Fibroblast of gingiva (primary cell): ENCODE results near the gene RPGR.

Experiments
- DNase-seq: peaks from one replicate; pipeline ENCODE4 v3.0.0-alpha.2; 2011; ENCODE audit warnings: low read depth

RPGR gene

GRCh38 chrX:38327775-38328081 lies 419 bp upstream of the RPGR start:
- no peak for DNase-seq

- DNase-seq = no peak
Observed at GRCh38 chrX:38326086-38326485, 1.2 kb downstream of the RPGR start.

GRCh38 chrX:38320819-38321218 lies 6.5 kb downstream of the RPGR start:
- DNase-seq = no peak

GRCh38 chrX:38318606-38319005 lies 8.7 kb downstream of the RPGR start:
- DNase-seq = no peak

DNA sequence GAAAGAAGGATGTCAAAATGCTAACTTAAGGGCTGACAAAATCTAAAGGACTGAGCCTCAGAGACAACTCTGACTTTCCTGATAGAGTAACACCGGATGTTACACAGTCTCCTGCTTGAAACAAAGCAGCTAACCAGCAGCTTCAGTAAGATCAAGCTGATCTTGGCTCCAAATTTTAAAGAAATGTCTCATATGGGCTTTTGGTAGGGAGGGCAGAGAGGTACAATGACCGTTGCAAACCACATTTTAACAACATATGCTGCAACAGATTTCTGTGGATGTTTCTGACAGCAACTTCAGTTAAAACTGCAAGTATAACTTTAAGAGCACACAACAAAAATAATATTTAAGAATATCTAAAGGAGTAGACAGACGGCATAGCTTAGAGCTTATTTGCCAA lies 9.1 kb downstream of the RPGR start:
- no peak for DNase-seq

DNA sequence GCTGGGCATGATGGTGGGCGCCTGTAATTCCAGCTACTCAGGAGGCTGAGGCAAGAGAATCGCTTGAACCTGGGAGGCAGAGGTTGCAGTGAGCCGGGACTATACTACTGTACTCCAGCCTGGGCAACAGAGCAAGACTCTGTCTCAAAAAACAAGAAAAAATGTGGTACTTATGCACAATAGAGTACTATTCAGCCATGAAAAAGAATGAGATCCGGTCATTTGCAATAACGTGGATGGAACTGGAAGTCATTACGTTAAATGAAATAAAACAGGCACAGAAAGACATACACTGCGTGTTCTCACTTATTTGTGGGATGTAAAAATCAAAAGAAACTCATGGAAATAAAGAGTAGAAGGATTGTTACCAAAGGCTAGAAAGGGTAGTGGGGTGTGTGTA lies 12.1 kb downstream of the RPGR start:
- DNase-seq = no peak

DNA sequence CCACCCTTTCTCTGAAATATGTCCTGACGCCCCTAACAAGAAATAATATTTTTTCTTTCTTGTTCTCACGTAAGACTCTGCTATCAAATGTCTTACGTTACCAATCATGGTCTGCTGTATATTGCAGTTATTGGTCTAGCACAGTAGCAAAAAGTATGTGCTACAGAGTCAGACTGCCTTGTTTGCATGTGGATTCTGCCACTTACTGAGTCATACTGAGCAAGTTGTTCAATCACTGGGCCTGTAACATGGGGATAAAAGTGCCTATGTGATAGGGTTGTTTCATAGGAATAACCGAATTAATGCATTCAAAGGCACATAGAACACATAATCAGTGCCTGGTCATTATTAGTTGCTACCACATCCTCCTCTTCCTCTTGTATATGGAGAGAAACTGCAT lies 14.1 kb downstream of the RPGR start:
- DNase-seq = no peak

DNA sequence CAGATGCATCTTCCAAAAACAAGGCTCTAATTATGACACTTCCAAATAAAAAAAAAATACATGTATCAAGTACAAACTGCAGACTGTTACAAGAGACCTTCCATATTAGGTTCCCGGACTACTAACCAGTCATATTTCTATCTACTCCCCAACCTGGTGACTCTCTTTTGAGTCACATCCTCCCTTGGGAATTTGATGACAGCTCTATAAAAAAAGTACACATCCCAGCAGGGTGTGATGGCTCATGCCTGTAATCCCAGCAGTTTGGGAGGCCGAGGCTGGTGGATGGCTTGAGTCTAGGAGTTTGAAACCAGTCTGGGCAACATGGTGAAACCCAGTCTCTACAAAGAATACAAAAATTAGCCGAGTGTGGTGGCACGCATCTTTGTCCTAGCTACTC lies 14.9 kb downstream of the RPGR start:
- DNase-seq = peak; percentile 37

DNA sequence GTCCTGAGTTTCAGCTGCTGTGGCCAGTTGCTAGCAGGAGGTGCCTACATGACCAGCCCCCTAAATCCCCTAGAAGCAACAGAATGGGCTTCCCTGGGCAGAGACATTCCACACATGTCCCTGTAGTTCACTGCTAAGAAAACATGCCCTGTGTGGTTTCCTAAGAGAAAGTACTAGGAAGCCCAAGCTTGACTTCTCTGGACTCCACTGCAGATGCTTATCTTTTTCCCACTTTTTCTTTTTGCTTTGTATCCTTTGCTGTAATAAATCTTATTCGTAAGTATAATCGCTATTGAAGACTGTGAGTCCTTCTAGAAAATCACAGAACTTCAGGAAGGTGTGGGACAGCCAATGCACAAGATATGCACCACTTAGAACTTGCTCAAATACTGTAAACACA lies 15.6 kb downstream of the RPGR start:
- DNase-seq = no peak

GRCh38 chrX:38305971-38306370 lies 21.3 kb downstream of the RPGR start:
- DNase-seq = peak; percentile 25

DNA sequence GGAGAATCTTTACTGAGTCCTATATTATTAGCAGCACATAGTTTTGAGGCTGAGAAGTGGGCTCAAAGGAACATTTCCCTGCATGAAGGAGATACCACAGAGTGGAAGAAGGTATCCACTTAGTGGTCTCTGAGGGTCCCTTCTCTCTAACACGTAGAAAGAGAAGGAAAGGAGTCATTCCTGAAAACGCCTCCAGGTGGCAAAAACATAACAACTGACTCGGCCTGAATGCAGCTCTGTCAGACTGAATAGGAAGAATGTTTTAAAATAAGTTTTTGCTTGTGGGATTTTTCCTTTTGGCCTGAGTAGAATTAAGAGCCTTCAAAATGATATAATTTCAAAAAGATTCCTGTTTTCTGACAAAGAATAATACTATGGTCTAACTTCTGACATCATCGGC lies 23.3 kb downstream of the RPGR start:
- no peak for DNase-seq

GRCh38 chrX:38293741-38294140 lies 33.6 kb downstream of the RPGR start:
- DNase-seq = no peak

- DNase-seq = no peak
Observed at GRCh38 chrX:38287674-38288073, 39.6 kb downstream of the RPGR start.

DNA sequence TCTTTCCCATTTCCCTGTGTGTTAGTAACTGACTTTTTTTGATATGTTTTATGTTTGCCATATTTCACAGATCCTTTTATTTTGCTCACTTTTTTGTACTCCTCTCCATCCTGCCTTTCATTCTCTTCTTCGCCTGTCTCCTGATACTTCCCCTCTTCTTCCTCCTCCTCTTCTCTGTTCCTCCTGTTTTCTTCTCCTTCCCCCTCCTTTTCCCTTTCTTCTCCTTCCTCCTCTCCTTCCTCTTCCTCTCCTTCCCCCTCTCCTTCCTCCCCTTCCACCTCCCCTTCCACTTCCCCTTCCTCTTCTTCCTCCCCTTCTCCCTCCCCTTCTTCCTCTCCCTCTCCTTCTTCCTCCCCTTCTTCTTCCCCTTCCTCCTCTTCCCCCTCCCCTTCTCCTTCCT lies 41.7 kb downstream of the RPGR start:
- DNase-seq = no peak

- DNase-seq = peak; percentile 4
Observed at GRCh38 chrX:38282049-38282448, 45.3 kb downstream of the RPGR start.

- DNase-seq = no peak
Observed at GRCh38 chrX:38279188-38279587, 48.1 kb downstream of the RPGR start.

DNA sequence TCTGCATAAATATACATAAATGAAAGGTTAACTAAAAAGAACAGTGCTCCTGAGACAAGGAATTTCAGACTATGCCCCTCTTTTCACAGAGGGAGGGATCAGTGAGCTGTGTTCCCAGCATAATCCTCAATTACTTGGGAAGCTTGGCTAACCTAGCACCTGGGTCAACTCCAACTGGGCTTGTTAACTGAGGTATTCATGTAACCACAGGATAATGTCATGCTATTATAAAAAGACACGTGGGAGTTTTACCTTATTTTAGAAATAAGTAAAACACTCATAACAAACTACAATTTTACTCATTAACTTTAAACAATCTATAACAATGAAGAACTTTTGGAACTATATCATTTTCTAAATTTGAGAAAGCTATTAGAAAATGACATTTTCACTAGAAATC lies 48.6 kb downstream of the RPGR start:
- peak; percentile 14 for DNase-seq

GRCh38 chrX:38277802-38278201 lies 49.5 kb downstream of the RPGR start:
- DNase-seq = no peak

DNA sequence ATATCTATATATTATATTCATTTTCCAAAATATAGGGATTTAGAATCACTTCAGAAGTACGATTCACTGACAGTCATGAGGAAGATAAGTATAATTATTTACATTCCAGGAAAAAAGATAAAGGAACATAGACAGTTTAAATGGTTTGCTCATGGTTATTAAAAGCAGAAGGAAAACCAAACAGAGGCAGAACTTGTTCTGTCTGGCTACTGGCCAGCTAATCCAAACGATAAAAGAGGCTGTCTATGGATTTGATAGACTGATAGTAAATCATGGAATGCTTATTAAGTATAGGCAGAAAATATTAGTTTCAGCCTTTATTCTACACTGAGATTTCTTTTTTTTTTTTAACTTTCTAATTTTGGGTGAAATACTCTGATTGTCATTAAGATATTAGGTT lies 50.2 kb downstream of the RPGR start:
- DNase-seq = no peak

- DNase-seq = no peak
Observed at GRCh38 chrX:38276089-38276488, 51.2 kb downstream of the RPGR start.

- peak; percentile 84 for DNase-seq
Observed at GRCh38 chrX:38275615-38276014, 51.7 kb downstream of the RPGR start.

GRCh38 chrX:38273453-38273852 lies 53.9 kb downstream of the RPGR start:
- no peak for DNase-seq

DNA sequence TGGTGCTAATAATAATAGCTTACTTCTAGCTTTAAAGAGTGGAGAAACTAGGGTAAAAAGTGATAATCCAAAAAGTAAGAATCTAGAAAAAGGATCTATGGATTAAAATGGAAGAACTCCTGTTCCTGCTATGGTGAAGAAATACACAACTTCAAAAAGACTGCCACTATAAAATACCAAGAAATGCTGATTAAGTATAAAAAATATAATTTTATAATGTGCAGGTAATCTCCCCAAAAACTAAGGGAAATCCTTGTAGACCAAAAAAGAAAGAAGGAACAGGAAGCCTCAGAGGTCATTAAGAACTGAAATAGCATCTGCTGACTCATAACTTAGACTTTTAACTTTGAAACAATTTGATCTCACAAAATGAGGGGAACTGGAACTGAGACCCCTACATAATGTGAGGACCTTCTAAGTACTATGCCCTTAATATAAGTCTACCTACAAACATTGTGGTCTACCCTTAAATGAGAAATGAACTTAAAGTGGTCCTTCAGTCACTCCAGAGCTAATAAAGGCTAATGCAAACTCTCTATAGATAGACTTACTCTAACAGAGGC lies 56.1 kb downstream of the RPGR start:
- no peak for DNase-seq

DNA sequence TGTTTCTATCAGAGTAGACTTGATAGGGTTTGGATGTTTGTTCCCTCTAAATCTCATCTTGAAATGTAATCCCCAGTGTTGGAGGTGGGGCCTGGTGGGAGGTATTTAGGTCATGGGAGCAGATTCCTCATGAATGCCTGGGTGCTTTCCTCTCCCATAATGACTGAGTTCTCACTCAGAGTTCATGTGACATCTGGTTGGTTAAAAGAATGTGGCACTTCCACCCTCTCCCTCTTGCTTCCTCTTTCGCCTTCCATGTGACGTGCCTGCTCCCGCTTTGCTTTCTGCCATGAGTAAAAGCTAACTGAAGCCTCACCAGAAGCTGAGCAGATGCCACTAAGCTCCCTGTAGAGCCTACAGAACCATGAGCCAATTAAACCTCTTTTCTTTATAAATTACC lies 59.3 kb downstream of the RPGR start:
- DNase-seq = no peak
